KMS-11 (cell line): Measurements from ENCODE around the gene SAMD14.

ENCODE experiments used
- H2AFZ ChIP-seq: fragments of 200-600 bp; sonication (generic); 2 replicates; pipeline ENCODE4 v1.6.1; 2016; ENCODE audit warnings: antibody characterized with exemption, mixed run types, low read depth
- H3K27ac ChIP-seq: fragments of 200-600 bp; sonication (generic); 2 replicates; pipeline ENCODE4 v1.6.1; 2016; ENCODE audit warnings: mild to moderate bottlenecking, mixed run types
- H3K27me3 ChIP-seq: fragments of 200-600 bp; sonication (generic); 2 replicates; pipeline ENCODE4 v1.6.1; 2017; ENCODE audit warnings: mild to moderate bottlenecking, low read depth, mixed run types, moderate library complexity; ENCODE audit not compliant: insufficient read depth
- H3K36me3 ChIP-seq: fragments of 200-600 bp; sonication (generic); 2 replicates; pipeline ENCODE4 v1.6.1; 2017; ENCODE audit warnings: mild to moderate bottlenecking, mixed run types; ENCODE audit not compliant: insufficient read depth
- H3K4me1 ChIP-seq: fragments of 200-600 bp; sonication (generic); 2 replicates; pipeline ENCODE4 v1.6.1; 2016; ENCODE audit warnings: mild to moderate bottlenecking, low read depth, mixed run types; ENCODE audit not compliant: poor library complexity, severe bottlenecking
- H3K4me2 ChIP-seq: fragments of 200-600 bp; sonication (generic); 2 replicates; pipeline ENCODE4 v1.7.0; 2016; ENCODE audit warnings: mild to moderate bottlenecking, mixed run types
- H3K4me3 ChIP-seq: fragments of 200-600 bp; sonication (generic); IDR thresholded peaks from 2 replicates; pipeline ENCODE4 v1.6.1; 2017; ENCODE audit warnings: low read depth, low read length, mixed read lengths; ENCODE audit not compliant: insufficient read depth
- H3K79me2 ChIP-seq: fragments of 200-600 bp; sonication (generic); 2 replicates; pipeline ENCODE4 v1.6.1; 2016; ENCODE audit warnings: low read depth, mixed run types; ENCODE audit not compliant: insufficient read depth
- H3K9ac ChIP-seq: fragments of 200-600 bp; sonication (generic); 2 replicates; pipeline ENCODE4 v1.6.1; 2016; ENCODE audit warnings: mild to moderate bottlenecking, mixed run types
- H4K20me1 ChIP-seq: fragments of 200-600 bp; sonication (generic); 2 replicates; pipeline ENCODE4 v1.6.1; 2016; ENCODE audit warnings: mild to moderate bottlenecking, mixed run types; ENCODE audit not compliant: insufficient read depth
- CTCF ChIP-seq: fragments of 200-600 bp; sonication (generic); conservative IDR thresholded peaks from 2 replicates; pipeline ENCODE4 v1.6.1; 2017; ENCODE audit warnings: low read depth, mild to moderate bottlenecking, antibody characterized with exemption, low read length, moderate library complexity, mixed read lengths

Gene SAMD14

GRCh38 chr17:50105811-50106210 lies 24.1 kb downstream of the SAMD14 start:
- Histone ChIP-seq H3K27ac (no peak overlapping the region), H3K27me3 (no peaks in the 10 kb centered on the region), H3K79me2 (no peaks in the 10 kb centered on the region), H3K4me2 (no peak overlapping the region), H3K4me1 (no peaks in the 10 kb centered on the region), H2AFZ (no peak overlapping the region), H3K36me3 (no peaks in the 10 kb centered on the region), H4K20me1 (no peaks in the 10 kb centered on the region), H3K9ac (no peak overlapping the region), H3K4me3 (no peak overlapping the region)
- TF ChIP-seq CTCF = no peak

GRCh38 chr17:50103941-50104340 lies 26.0 kb downstream of the SAMD14 start:
- no peak overlapping the region for H3K9ac ChIP-seq
- TF ChIP-seq CTCF = no peak
- no peaks in the 10 kb centered on the region for H3K36me3 ChIP-seq
- no peak overlapping the region for H3K4me2 ChIP-seq
- no peaks in the 10 kb centered on the region for H3K79me2 ChIP-seq
- no peak overlapping the region for H3K27ac ChIP-seq
- peaks cover 5% of the 10 kb centered on the region for H3K4me1 ChIP-seq
- H4K20me1 ChIP-seq = no peaks in the 10 kb centered on the region
- no peaks in the 10 kb centered on the region for H3K27me3 ChIP-seq
- no peak overlapping the region for H3K4me3 ChIP-seq
- no peak overlapping the region for H2AFZ ChIP-seq

- H3K4me2 ChIP-seq = no peak overlapping the region
- H3K79me2 ChIP-seq = no peaks in the 10 kb centered on the region
- H3K4me1 ChIP-seq = peaks cover 5% of the 10 kb centered on the region
- no peak overlapping the region for H3K27ac ChIP-seq
- H3K27me3 ChIP-seq = no peaks in the 10 kb centered on the region
- H3K9ac ChIP-seq = no peak overlapping the region
- H2AFZ ChIP-seq = no peak overlapping the region
- no peak for TF ChIP-seq CTCF
- H3K4me3 ChIP-seq = no peak overlapping the region
- H3K36me3 ChIP-seq = no peaks in the 10 kb centered on the region
- no peaks in the 10 kb centered on the region for H4K20me1 ChIP-seq
These were observed 26.7 kb downstream of the SAMD14 start for GRCh38 chr17:50103252-50103651.

- no peaks in the 10 kb centered on the region for H3K27me3 ChIP-seq
- no peaks in the 10 kb centered on the region for H3K79me2 ChIP-seq
- H3K27ac ChIP-seq = no peak overlapping the region
- no peak for TF ChIP-seq CTCF
- no peaks in the 10 kb centered on the region for H3K36me3 ChIP-seq
- peaks cover 5% of the 10 kb centered on the region for H3K4me1 ChIP-seq
- H3K4me3 ChIP-seq = no peak overlapping the region
- H2AFZ ChIP-seq = no peak overlapping the region
- no peaks in the 10 kb centered on the region for H4K20me1 ChIP-seq
- no peak overlapping the region for H3K9ac ChIP-seq
- no peak overlapping the region for H3K4me2 ChIP-seq
These were observed 27.6 kb downstream of the SAMD14 start for GRCh38 chr17:50102164-50102991.
